ENCODE measurements around the gene AOPEP.
A peak's percentile ranks its signal among the peaks of the same experiment; 100 is the strongest.

Gene AOPEP

DNA sequence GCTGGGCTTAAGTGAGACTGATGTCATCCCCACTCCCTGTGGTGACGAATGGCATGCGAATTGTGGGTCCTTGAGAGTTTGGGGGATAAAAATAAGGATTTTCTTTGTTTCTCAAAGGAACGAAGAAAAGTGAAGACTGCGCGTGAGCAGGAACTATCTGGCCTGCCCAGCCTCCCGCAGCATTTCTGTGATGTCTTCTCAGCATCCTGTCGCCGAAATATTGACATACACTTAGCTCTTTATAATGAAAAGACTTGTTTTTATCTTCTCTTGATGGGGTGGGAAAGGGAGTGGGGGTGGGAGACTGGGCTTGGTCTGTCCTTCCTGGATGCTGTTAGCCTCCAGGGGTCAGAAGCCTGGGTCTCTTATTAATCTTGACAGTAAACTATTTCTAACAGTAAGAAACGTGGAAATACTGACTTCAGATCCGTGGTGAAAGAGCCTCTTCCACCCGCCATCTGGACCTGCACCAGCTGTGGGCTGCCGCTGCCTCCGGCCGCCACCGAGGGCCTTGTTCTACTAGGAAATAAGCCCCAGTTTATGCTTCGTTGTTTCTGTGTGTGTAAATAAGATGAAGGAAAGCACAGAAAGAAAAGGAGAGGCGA, 351.4 kb downstream of the AOPEP start:
- Histone ChIP-seq H3K27ac (ENCODE audit: extremely low read depth, low read depth, low read length) (no peak overlapping the region), H3K4me3 (ENCODE audit: low read depth, low read length) (no peak overlapping the region), H3K4me1 (ENCODE audit: control insufficient read depth, insufficient read depth, low read length) (0 out of 2 replicates have a peak, but pooled peaks cover 5% of the 10 kb centered on the region), H3K9me3 (ENCODE audit: control insufficient read depth, insufficient read depth, low read depth, low read length) (no peaks in the 10 kb centered on the region), H3K36me3 (ENCODE audit: control insufficient read depth in 2 of 2, insufficient read depth in 1 of 2, low read length in 2 of 2) (peaks cover 0 to 32% of the 10 kb centered on the region in 2 experiments; a peak in 2 of 3 replicates)
- ChIA-PET POLR2A (no interaction called here), CTCF (interaction anchor here (0.6 to 1.8 kb wide), 3 partner anchors 16 to 50 kb away, joined by 3 to 4 read pairs (median 4); no protein-coding TSS in a partner anchor)
- TF ChIP-seq ZNF184 (tag by site-specific recombination; IDR thresholded peaks at IDR 0.05) (no peak), ZNF747 (tag by site-specific recombination; IDR thresholded peaks at IDR 0.05) (no peak), ZNF354C (tag by site-specific recombination; IDR thresholded peaks at IDR 0.05; ENCODE audit: borderline replicate concordance, low read depth) (no peak), ZNF292 (tag by site-specific recombination; IDR thresholded peaks at IDR 0.05; ENCODE audit: borderline replicate concordance, low read depth) (no peak), ZBTB7A (tag by site-specific recombination; IDR thresholded peaks at IDR 0.05; ENCODE audit: low read depth) (no peak), ZNF239 (tag by site-specific recombination; IDR thresholded peaks at IDR 0.05) (no peak), ZNF433 (tag by site-specific recombination; IDR thresholded peaks at IDR 0.05; ENCODE audit: low read depth) (no peak), ZNF280C (tag by site-specific recombination; IDR thresholded peaks at IDR 0.05) (no peak), ZNF302 (tag by site-specific recombination; IDR thresholded peaks at IDR 0.05; ENCODE audit: low read depth) (no peak)

DNA sequence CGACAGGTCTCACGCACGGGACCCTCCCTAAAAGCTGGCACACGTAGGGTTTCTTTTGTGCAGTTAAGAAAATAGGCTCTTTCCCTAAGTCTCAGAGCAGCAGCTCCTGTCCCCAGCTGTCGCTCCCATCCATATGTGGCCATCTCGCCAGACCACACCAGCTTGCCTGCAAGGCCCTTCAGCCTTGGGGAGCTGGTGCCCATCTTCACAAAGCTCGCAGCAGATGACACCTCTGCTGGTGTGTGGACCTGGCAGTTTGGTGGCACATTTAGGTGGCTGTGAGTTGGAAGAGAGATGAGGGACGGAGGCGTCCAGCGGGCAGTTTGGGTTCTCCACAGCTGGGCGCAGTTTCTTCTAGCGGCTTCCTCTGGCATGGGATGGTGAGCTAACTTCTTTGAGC, 352.0 kb downstream of the AOPEP start:
- TF ChIP-seq ZNF391 (tag by site-specific recombination; IDR thresholded peaks at IDR 0.05; ENCODE audit: borderline replicate concordance, low read depth): no peak
- no peak for TF ChIP-seq ZNF37A (tag by site-specific recombination; IDR thresholded peaks at IDR 0.05)
- no peak for TF ChIP-seq OSR2 (tag by site-specific recombination; IDR thresholded peaks at IDR 0.05)
- TF ChIP-seq ZNF664 (tag by site-specific recombination; IDR thresholded peaks at IDR 0.05): no peak
- no peak for TF ChIP-seq ZNF311 (tag by site-specific recombination; IDR thresholded peaks at IDR 0.05; ENCODE audit: borderline replicate concordance)
- no peak for TF ChIP-seq SCRT2 (tag by site-specific recombination; IDR thresholded peaks at IDR 0.05)
- no peak for TF ChIP-seq GFI1B (tag by site-specific recombination; IDR thresholded peaks at IDR 0.05)
- no peak overlapping the region for H3K27ac ChIP-seq (ENCODE audit: extremely low read depth, low read depth, low read length)
- 0 out of 2 replicates have a peak, but pooled peaks cover 5% of the 10 kb centered on the region for H3K4me1 ChIP-seq (ENCODE audit: control insufficient read depth, insufficient read depth, low read length)
- H3K9me3 ChIP-seq (ENCODE audit: control insufficient read depth, insufficient read depth, low read depth, low read length): no peaks in the 10 kb centered on the region
- POLR2A ChIA-PET: no interaction called here
- CTCF ChIA-PET: interaction anchor here (1.8 kb wide), 1 partner anchor 50 kb away, joined by 4 read pairs; no protein-coding TSS in a partner anchor
- H3K4me3 ChIP-seq (ENCODE audit: low read depth, low read length): no peak overlapping the region
- H3K36me3 ChIP-seq (ENCODE audit: control insufficient read depth in 2 of 2, insufficient read depth in 1 of 2, low read length in 2 of 2): peaks cover 4 to 38% of the 10 kb centered on the region in 2 experiments; a peak in 2 of 3 replicates

GRCh38 chr9:95078939-95079338, 352.4 kb downstream of the AOPEP start:
- no peak overlapping the region for H3K4me3 ChIP-seq (ENCODE audit: low read depth, low read length)
- H3K36me3 ChIP-seq (ENCODE audit: control insufficient read depth in 2 of 2, insufficient read depth in 1 of 2, low read length in 2 of 2): peaks cover 4 to 39% of the 10 kb centered on the region in 2 experiments; a peak in 2 of 3 replicates
- H3K4me1 ChIP-seq (ENCODE audit: control insufficient read depth, insufficient read depth, low read length): 0 out of 2 replicates have a peak, but pooled peaks cover 5% of the 10 kb centered on the region
- H3K27ac ChIP-seq (ENCODE audit: extremely low read depth, low read depth, low read length): no peak overlapping the region
- CTCF ChIA-PET: interaction anchor here (0.9 to 1.8 kb wide), 2 partner anchors 36 to 49 kb away, joined by 3 to 4 read pairs; no protein-coding TSS in a partner anchor
- POLR2A ChIA-PET: no interaction called here
- H3K9me3 ChIP-seq (ENCODE audit: control insufficient read depth, insufficient read depth, low read depth, low read length): no peaks in the 10 kb centered on the region
- TF ChIP-seq TCF7L2 (IDR thresholded peaks at IDR 0.05; ENCODE audit: borderline replicate concordance, low read depth, low read length): peak; percentile 44; the same call in 1 of the 2 replicates
- no peak for TF ChIP-seq ZNF223 (tag by site-specific recombination; IDR thresholded peaks at IDR 0.05)
- no peak for TF ChIP-seq ZNF555 (tag by site-specific recombination; conservative IDR thresholded peaks at IDR 0.05)
- no peak for TF ChIP-seq ZNF184 (tag by site-specific recombination; IDR thresholded peaks at IDR 0.05)
- TF ChIP-seq ZNF510 (tag by site-specific recombination; IDR thresholded peaks at IDR 0.05; ENCODE audit: insufficient replicate concordance): no peak
- TF ChIP-seq SP7 (tag by site-specific recombination; IDR thresholded peaks at IDR 0.05): no peak

Measured in HEK293 (cell line).